Glomerular endothelial cell (primary cell): ENCODE results near the gene CLRN2. TPM values are rescaled to one million over a fixed set of nuclear protein-coding genes. Genes with fewer than 3 reads are reported as not detected.
"Not testable (repeated sequence)": the region's sequence is repeated elsewhere in the genome, so short reads cannot be mapped to it uniquely, and the experiment has no call there.

ENCODE experiments used
- DNase-seq: peaks from one replicate; pipeline ENCODE4 v3.0.0-alpha.2; 2011; ENCODE audit warnings: low read depth, low spot score; ENCODE audit errors: extremely low read depth
- total RNA-seq: library from RNA; depleted of rRNA; stranded (reverse); fragments of >200 nt; gene quantifications from 2 replicates; pipeline ENCODE4 v1.2.3, GENCODE V29; 2015

Gene CLRN2
- total RNA-seq, 1 donor from 2014 or later = not detected

DNA sequence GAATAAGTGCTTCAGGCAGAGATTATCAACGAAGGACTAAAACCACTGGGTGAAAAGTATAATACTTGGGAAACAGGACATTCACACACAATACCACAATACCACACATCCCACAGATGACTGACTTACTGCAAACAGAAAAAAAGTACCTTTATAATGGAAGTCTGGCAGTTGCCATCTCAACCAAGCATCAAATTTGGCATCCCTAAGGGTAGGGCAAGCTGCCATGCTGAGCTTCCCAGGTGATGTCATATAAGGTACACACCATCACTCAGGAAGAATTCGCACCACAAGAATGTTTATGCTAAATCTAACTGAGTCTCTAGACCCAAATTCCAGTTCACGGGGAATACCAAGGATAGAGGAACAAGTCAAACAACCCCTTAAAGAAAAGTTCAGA, 12.2 kb upstream of the CLRN2 start:
- no peak for DNase-seq

DNA sequence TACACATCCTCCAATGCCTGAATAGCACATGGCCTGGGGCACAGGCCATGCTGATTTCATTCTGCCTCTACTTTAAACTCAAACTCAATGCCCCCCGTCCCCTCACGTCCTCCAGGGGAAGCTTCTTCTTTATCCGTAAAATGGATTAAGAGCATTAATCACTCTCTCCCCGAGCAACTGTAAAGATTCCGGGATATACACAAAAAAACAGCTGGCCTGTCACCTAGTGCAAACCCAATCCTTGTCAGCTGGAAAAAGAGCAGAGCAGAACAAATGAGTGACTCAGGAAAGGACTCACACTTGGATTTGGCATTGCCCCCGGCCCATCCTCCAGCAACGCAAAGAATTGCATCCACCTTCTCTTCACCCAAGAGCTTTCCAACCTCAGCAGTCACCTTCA, 10.9 kb upstream of the CLRN2 start:
- no peak for DNase-seq

DNA sequence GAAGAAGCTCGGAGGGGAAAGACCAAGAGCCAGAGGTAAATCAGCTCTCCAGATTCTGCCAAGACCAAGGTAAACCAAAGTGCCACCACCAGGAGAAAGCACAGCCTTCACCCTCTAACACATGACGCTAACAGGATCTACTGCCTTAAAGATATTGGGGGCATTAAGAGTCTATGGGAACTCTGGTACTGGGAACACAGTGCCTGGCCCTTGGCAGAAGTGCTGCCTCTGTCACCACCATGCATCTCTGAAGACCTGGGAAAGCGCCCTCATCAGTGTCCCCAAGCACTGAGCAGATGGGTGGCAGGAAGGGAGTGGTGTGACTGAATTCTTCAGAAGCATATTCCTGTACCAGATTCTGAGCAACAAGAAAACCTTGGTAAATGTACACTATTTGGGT, 4.4 kb upstream of the CLRN2 start:
- DNase-seq = no peak

DNA sequence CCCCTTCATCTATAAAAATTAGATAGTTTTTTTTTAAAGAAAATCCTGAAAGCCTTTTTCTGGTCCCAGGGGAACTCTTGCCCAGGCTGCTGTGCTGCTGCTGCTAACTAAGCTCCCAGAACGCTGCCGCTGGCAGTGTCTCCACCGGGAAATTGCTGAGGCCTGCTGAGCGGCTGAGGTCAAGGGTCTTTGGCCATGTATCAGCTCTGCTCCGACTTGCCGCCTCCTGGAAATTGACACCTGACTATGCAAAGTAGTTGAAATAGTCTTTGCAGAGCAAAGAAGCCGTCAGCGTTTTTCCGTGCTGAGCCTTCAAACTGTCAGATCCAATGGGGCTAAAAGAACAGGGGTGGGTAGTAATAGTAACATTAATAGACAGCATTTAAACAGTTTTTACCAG, 3.9 kb upstream of the CLRN2 start:
- no peak for DNase-seq

DNA sequence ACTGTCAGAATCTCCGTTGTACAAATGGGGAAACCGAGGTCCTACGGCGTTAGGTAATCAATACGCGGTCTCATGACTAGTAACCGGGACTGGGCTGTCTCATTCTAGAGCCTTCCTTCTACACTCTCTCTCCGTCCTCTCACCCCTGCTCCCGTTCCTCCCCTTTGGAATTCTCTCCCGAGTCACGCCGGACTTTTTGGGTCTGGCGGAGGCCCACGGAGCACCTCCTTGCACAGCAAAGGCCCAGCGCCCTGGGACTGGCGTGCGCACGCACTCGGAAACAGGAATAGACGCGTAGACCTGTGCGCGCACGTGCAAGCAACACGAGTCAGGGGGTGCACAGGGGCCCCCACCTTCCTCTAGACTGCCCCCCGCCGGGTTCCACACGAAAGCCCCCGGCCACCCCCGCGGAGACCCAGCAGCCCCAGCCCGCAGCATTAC, 3.4 kb upstream of the CLRN2 start:
- no peak for DNase-seq

DNA sequence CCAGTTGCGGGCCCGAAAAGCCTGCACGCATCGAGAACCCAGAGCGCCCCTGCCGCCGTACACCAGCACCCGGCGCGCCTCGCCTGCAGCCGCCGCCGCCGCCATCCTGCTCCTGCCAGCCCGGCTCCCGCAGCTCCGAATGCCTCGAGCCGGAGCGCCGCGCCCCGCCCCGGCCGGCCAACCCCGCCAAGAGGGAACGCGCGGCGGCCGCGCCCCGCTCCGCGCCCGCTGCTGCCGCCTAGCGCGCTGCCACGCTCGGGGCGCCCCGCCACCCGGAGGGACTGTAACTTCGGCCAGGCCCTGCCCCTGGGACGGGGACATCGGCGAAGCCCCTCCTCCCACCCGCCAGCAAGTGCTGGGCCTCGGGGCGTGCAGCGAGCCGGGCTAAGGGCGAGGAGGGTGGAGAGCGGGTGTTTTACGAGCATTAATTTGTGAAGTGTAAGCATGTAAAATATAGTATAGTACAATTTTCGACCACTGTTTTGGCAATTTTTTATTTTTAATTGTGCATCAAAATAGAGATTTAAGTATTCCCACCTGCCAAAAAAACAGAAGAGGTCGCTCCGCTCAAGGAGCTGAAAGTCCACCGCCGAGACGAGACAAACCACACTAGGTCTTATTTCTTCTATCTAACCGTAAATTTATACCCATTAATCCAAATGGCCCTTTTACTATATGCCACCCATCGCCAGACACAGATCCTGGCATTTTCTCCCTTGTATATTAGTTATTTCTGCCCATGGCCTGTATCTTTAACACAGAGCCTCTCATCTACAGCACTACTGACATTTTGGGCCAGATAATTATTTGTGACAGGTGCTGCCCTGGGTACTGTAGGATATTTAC, 2.8 kb upstream of the CLRN2 start, which contains the start of gene QDPR:
TSS of gene QDPR (minus strand) at position 141 of the 846 bp plus-strand sequence. CDS start at position 105, 36 bp downstream.
- no peak for DNase-seq

DNA sequence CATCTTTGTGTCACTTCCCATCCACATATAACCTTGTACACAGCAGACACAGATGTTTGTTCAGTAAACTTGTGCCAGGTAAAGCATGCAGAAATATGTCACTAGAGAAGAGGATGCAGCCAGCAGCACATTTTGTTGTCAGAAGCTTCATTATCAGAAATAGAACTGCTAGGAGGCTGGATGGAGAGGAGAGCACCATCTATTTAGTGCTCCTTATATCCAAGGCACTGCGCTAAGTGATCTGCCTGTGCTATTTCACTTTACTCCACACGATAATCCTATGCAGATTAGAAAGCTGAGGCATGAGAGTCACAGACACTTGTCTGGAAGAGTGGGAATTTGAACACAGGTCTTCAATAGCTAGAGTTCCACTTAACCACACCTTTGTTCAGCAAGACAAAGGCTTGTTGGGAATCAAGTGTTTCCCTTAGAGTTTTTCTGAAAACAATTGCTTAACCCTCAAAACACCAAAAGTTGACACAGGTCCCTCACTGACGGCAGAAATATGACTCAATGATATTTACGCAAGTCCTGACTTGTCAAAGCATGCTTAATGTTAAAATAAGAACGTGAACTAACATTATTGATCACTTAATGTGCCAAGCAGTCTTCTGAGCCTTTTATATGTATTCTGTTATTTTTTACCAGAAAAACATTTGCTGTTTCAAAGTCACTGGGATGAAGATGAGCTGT, 1.8 kb upstream of the CLRN2 start:
- no peak for DNase-seq

DNA sequence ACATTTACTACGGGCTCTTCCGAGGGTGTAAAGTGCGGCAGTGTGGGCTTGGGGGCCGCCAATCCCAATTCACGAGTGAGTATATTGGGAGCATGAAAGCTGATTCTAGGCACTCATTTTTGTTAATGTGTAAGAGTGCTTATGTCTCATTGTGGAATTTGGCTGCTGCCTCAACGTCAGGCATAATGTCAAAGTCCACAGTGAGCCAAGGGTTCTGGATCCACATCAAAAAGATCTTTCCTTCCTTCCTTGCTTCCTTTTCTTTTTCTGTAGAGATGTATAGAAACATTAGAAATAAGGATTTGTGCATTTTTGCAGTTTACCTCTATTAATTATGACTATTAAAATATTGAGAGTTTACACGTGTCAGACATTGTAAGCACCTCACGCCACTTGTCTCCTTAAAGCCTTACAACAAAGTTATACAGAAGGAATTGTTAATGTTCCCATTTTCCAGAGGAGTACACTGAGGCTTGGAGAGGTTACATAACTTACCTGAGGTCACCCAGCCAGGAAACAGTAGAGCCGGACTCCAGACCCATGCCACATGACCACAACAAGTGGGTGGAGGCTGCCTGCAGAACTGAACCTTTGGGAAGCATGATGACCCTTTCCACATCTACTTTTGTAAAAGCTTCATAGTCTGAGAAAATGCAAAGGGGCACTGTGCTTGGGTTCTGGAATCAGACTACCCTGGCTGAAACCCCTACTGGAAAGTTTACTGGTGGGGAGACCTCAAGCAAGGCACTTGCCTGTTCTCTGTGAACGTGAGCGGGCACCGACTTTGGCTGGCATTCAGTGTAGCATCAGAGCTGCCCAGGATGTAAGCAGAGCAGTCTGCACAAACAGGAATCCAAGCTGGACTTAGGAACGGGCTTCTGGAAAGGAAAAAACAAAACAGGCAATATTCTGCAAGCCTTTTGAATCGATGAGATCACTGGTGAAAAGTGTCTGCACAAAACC, 761 bp downstream of the CLRN2 start:
- DNase-seq = no peak

DNA sequence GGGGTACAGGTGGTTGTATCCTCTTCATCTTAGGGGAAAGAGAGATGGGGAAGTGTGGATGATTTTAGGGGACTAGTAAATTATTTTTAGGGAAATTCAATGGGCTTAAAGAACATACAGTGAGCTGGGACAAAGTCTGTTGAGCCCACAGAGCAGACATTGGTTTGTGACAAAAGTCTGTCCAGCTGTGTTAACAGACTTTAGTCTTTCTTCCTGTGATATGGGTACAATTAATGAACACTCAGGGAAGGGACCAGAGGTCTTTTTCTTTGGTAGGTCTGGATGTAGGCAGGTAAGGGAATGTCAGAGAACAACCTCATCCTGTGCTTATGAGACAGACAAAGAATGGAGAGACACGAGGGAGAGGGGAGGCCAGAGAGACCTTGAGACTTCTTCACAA, 2.0 kb downstream of the CLRN2 start:
- DNase-seq = no peak

DNA sequence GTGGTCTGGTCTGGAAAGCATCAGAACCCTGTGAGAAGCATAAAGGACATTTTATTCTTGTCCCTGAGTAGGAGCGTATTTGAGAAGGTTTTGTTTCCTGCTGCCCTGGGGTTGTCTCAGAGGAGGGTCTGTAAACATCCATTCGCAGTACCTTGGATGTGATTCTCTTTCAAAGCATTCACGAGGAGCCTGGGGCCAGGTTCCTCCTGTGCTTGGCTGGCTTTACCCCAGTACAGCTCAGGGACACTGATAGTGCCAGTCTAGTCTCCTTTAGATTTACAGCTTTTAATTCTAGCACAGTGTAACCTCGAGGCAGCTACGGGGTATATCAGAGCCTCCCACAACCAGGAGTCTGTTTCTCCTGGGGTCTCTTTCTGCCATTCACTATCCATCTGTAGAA, 2.7 kb downstream of the CLRN2 start:
- DNase-seq = no peak

DNA sequence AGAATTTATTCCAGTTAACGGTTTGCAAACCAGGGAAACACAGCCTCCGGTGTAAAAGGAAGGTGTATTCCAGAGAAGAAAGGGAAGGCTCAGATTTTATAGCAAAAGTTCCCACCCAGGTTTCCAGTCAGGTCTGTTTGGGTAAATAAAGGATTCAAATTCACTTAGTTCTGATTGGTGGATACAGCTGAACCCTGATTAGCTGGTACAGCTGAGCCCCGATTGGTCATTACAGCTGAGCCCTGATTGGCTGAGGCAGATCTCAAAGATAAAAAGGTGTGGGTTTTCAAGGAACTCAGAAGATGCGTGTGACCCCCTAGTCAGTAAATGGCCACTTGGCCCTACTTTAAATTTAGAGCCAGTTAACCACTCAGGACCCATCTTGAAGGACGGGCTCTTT, 6.6 kb downstream of the CLRN2 start:
- DNase-seq = no peak

DNA sequence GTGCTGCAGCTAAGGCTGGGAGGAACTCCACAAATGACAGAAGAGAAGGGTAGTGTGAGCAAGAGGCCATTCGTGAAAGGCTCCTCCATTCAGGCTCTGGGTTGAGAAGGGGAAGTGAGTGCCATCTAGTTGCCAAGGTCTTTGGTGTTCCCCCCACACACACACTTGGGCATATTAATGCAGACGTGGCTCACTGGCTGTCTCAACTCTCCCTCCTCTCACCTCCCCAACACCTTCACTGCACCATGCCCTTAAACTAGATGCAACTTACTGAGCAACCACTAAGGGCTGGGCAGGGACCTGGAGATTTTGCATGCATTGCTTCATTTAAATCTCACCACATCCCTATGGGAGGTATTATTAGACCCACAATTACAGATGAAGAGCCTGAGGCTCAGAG, 8.7 kb downstream of the CLRN2 start:
- no peak for DNase-seq

DNA sequence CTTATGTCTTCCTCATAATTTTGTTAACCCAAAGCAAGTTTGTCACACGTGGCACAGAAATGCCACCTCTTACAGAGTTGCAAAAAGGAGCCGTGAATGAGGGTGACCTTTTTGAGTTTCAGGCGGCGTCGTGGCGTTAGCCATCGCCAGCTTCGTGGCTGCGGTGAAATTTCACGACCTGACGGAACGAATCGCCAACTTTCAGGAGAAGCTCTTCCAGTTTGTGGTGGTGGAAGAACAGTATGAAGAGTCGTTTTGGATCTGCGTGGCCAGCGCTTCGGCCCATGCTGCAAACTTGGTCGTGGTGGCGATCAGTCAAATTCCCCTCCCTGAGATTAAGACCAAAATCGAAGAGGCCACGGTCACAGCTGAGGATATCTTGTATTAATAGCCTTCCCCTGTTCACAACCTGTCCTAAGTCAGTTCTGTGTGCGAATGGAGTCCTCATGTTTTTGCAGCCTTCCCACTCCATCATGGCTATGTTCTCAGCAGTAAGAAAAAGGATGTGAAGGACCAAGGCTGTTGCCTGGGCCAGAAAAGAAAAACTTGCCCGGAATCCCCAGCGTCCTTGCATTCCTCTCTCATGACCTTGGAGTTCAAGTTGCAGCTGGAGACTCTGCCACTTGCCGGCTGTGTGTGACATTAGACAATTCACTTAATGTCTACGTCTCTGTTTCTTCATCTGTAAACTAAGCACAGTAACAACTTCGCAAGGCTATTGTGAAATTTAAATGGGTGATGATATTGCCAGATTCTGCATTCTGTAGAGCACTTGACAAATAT, 11.9 kb downstream of the CLRN2 start:
- DNase-seq = no peak

DNA sequence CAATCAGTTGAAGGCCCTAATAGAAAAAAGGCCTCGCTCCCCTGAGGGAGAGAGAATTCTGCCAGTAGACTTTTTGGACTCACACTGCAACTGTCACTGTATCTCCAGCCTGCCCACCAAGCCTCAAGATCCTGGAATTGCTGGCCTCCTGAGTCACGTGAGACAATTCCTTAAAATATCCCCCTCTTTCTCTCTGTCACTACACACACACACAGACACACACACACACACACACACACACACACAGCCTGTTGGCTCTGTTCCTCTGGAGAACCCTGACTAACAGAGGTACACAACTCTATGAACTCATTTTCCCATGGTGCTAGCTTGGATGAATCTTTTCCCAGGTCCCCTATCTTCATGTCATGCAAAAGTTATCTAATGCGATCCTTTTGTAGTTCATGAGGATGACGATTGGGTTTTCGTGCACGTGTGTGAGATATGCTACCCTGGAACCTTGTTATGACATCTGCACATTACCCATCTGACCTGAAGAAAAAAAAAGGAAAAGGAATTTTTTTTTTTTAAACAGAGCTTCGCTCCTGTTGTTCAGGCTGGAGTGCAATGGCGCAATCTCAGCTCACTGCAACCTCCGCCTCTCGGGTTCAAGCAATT, 13.7 kb downstream of the CLRN2 start:
- no peak for DNase-seq

DNA sequence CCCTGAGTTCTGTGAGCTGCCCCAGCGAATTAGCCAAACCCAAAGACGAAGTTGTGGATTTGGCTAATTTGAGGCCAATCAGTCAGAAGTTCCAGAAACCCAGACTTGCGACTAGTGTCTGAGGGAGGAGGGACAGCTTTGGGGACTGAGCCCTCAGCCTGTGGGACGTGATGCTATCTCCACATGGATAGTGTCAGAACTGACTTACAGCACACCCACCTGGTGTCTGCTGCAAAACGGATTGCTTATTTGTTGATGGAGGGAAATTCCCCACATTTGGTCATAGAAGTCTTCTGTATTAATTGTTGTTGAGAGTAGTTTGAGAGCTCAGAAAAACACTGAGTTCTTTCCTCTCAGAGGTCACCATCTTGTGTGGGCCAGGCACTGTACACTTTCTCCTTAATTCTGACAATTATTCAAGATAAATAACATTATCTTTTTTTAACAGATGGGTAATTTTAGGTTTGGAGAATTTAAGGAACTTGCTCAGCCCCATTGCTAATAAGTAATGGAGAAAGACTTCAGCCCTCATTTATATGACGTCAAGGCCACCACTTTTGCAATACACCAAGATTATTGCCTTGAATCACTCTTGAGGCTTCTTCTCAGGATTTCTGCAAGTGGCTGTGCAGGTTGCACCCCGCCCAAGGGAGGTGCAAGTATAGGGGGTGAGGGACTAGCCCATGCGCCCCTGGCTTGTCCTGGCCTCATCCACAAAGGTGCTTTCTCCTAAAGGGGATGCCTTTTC, 16.7 kb downstream of the CLRN2 start:
- DNase-seq = no peak

DNA sequence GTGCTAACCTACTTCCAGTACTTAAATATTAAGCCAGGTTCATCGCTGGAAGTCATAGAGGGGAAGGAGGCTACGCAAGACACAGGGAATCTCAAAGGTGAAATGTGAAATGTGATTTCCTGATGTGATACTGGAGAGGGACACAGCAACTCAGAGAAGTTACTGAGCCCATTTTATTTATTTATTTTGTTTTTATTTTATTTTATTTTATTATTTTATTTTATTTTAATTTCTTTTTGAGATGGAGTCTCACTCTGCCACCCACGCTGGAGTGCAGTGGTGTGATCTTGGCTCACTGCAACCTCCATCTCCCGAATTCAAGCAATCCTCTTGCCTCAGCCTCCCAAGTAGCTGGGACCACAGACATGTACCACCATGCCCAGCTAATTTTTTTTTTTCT, 19.7 kb downstream of the CLRN2 start:
- no peak for DNase-seq

DNA sequence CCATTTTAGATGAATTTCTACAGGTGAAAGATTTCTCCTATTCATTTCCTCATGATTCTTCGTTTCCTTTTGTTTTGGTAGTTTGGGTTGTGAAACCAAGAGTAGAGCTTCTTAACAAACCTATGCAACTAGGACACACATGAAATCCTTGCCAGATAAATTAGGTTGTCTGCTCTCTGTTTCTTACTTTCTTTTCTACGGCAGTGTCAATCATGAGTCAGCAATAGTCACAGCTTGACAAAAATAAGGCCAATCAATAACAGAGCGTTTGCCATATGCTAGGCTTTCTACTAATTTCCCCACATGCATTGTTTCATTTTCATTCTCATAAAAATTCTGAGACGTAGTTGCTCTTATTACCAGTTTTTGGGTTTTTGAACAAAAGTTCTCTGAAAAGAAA, 20.3 kb downstream of the CLRN2 start:
- no peak for DNase-seq

DNA sequence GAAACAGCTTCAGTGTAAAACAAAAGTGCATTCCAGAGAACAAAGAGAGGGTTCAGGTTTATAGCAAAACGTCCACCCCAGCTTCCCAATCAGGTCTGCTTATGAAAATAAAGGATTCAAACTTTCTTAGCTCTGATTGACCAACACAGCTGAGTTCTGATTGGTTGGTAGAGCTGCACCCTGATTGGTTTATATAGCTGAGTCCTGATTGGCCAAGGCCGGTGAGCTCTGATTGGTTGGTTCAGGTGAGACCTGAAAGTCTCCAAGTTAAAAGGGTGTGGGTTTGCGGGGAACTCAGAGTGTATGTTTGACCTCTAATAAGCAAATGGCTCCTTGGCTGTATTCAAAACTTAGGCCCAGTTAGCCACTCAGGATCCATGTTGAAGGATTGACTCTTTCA, 20.9 kb downstream of the CLRN2 start:
- no peak for DNase-seq

DNA sequence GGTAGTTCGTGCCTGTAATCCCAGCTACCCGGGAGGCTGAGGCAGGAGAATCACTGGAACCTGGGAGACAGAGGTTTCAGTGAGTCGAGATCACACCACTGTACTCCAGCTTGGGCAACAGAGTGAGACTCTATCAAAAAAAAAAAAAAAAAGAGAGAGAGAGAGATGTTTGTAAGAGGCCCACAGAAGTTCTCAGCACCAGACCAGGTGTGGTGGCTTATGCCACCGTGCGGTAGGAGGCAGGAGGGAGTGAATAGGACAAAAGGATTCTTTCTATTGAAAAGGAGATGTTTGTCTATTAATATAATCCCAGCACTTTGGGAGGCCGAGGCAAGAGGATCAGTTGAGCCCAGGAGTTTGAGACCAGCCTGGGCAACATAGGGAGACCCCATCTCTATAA, 22.1 kb downstream of the CLRN2 start:
- DNase-seq = not testable (repeated sequence)
